22Rv1 (cell line): ENCODE data around the gene DTX1.

Source experiments
- CTCF ChIP-seq: fragments of 450-650 bp; IDR thresholded peaks from 2 replicates; pipeline ENCODE4 v1.5.1; 2017; ENCODE audit warnings: mild to moderate bottlenecking
- ZFX ChIP-seq: fragments of 450-650 bp; IDR thresholded peaks from 2 replicates; pipeline ENCODE4 v1.6.1; 2017; ENCODE audit warnings: antibody characterized with exemption, borderline replicate concordance

- no peak for TF ChIP-seq CTCF
- no peak for TF ChIP-seq ZFX
Observed at GRCh38 chr12:113111247-113111646, 54.7 kb downstream of the DTX1 start.
